Ovary (tissue), 9 donors: ENCODE results near the gene THADA. TPM values are rescaled to one million over a fixed set of nuclear protein-coding genes. Genes with fewer than 3 reads are reported as not detected.
"Not testable (repeated sequence)": the region's sequence is repeated elsewhere in the genome, so short reads cannot be mapped to it uniquely, and the experiment has no call there.

Experiments used
- DNase-seq, 5 donors: peaks; one replicate each; pipeline ENCODE4 v3.0.0-alpha.2; 2019 to 2020
- H3K27ac ChIP-seq, 2 donors: fragments of 200-600 bp; one replicate each; pipeline versions ENCODE4 v1.5.1 to v1.8.0; 2019 to 2022
- H3K27me3 ChIP-seq: fragments of 200-600 bp; one replicate; pipeline ENCODE4 v1.8.0; 2022
- H3K36me3 ChIP-seq: fragments of 200-600 bp; sonication (generic); one replicate; pipeline ENCODE4 v1.5.1; 2019
- H3K4me1 ChIP-seq: one replicate; pipeline ENCODE4 v1.8.1; 2013; ENCODE audit warnings: mild to moderate bottlenecking, moderate library complexity; ENCODE audit not compliant: insufficient read depth
- H3K4me3 ChIP-seq: fragments of 200-600 bp; sonication (generic); one replicate; pipeline ENCODE4 v1.5.1; 2017
- H3K9me3 ChIP-seq, 2 donors: fragments of 200-600 bp in 1 of 2; sonication (generic) in 1 of 2; one replicate each; pipeline versions ENCODE4 v1.5.1 to v1.8.1; 2013 to 2019; ENCODE audit warnings: mild to moderate bottlenecking in 1 of 2, moderate library complexity in 1 of 2
- CTCF ChIP-seq, 3 donors: fragments of 450-650 bp in 2 of 3; fragments of 200-600 bp in 1 of 3; IDR thresholded peaks; one replicate each; pipeline versions ENCODE4 v1.5.1 to v1.8.0; 2016 to 2022; ENCODE audit warnings: antibody characterized with exemption in 3 of 3, mild to moderate bottlenecking in 1 of 3
- EP300 ChIP-seq: sonication (generic); formaldehyde crosslinking; IDR thresholded peaks from one replicate; pipeline ENCODE4 v1.6.1; 2017; ENCODE audit warnings: antibody characterized with exemption
- POLR2A ChIP-seq: fragments of 450-650 bp; IDR thresholded peaks from one replicate; pipeline ENCODE4 v1.6.1; 2017; ENCODE audit warnings: antibody characterized with exemption, mild to moderate bottlenecking, moderate library complexity
- WGBS, 3 donors: extraction: QIAGEN DNeasy Blood & Tissue Kit in 1 of 3; methylation state at CpG; one replicate each; pipeline versions ENCODE4 v1.1.5 to v1.1.7; 2013 to 2017; 5-methylcytosine and 5-hydroxymethylcytosine counted together
- intact Hi-C, 4 donors: fragments of 100-400 bp; cut with DNase I; formaldehyde crosslinking; loops; one replicate each; pipeline versions ENCODE4 v1.11.0 to v1.15.1; 2022 to 2023
- polyA plus RNA-seq, 2 donors: library from polyadenylated mRNA; stranded (reverse); fragments of 200-250 nt in 1 of 2; fragments of 350-450 nt in 1 of 2; fragmentation: Illumina TruSeq in 1 of 2; extraction: RNeasy Lipid Tissue Mini Kit (QIAGEN cat#74804) in 1 of 2; gene quantifications; one replicate each; pipeline ENCODE4 v1.2.3, GENCODE V29; 2013 to 2014
- total RNA-seq, 7 donors: library from RNA; depleted of rRNA in 2 of 7; stranded (reverse); fragments of >200 nt in 2 of 7; fragmentation: NEBNext Ultra II Directional in 3 of 7; extraction: Animal tissue kit (Norgen Biotek cat#: 25700) in 3 of 7; gene quantifications; one replicate each; pipeline versions ENCODE4 v1.1.0 to v1.2.4, GENCODE V29; 2016 to 2023
- donor health status: DM: no; HTN: no; CAD: no; lungs with moderate emphysema.
- donor health status: DM: no; HTN: no; CAD: no.
- donor health status: Bipolar disorder and iron deficiency.
- donor health status: DM: yes; HTN: yes; CAD: no.
- donor health status: DM: no; HTN: no; CAD: no.
- donor health status: DM: yes; HTN: yes; CAD: no.

The THADA gene
- total and polyA plus RNA-seq, 9 donors: 14.0 to 46.8 (median 28.6) TPM

- Histone ChIP-seq H3K4me1 (no peaks in the 10 kb centered on the region), H3K9me3 (no peaks in the 10 kb centered on the region), H3K27me3 (no peaks in the 10 kb centered on the region), H3K4me3 (no peak overlapping the region), H3K36me3 (no peaks in the 10 kb centered on the region), H3K27ac (no peak overlapping the region)
- intact Hi-C loops: no loop called here
- TF ChIP-seq POLR2A (no peak), EP300 (no peak), CTCF (IDR thresholded peaks at IDR 0.05) (no peak)
- WGBS, 3 donors: 97 to 100% (median 100%) methylated on average over 1 of the region's 1 CpG
- no peak for DNase-seq
Observed at GRCh38 chr2:43452318-43452731, 143.5 kb downstream of the THADA start.

GRCh38 chr2:43450617-43451016, 145.2 kb downstream of the THADA start:
- Histone ChIP-seq H3K4me1 (no peaks in the 10 kb centered on the region), H3K27me3 (no peaks in the 10 kb centered on the region), H3K4me3 (no peak overlapping the region), H3K9me3 (no peaks in the 10 kb centered on the region), H3K27ac (no peak overlapping the region), H3K36me3 (no peaks in the 10 kb centered on the region)
- intact Hi-C loops: no loop called here
- TF ChIP-seq POLR2A (no peak), CTCF (IDR thresholded peaks at IDR 0.05) (no peak), EP300 (no peak)
- WGBS, 3 donors: 86 to 89% (median 88%) methylated on average over 1 of the region's 1 CpG
- no peak for DNase-seq

GRCh38 chr2:43448822-43449110, 147.1 kb downstream of the THADA start:
- no peaks in the 10 kb centered on the region for H3K9me3 ChIP-seq
- H3K4me1 ChIP-seq: peaks cover 1% of the 10 kb centered on the region
- intact Hi-C loops: no loop called here
- no peak overlapping the region for H3K4me3 ChIP-seq
- 95 to 98% (median 97%) methylated on average over 1 of the region's 1 CpG for WGBS, 3 donors
- no peak for TF ChIP-seq CTCF (IDR thresholded peaks at IDR 0.05)
- no peak for TF ChIP-seq EP300
- TF ChIP-seq POLR2A: no peak
- no peaks in the 10 kb centered on the region for H3K27me3 ChIP-seq
- H3K27ac ChIP-seq: no peak overlapping the region
- no peaks in the 10 kb centered on the region for H3K36me3 ChIP-seq
- DNase-seq: no peak

- Histone ChIP-seq H3K36me3 (no peaks in the 10 kb centered on the region), H3K27me3 (no peaks in the 10 kb centered on the region), H3K4me3 (no peak overlapping the region), H3K9me3 (no peaks in the 10 kb centered on the region), H3K4me1 (peaks cover 1% of the 10 kb centered on the region), H3K27ac (no peak overlapping the region)
- no peak for TF ChIP-seq EP300
- no peak for TF ChIP-seq CTCF (IDR thresholded peaks at IDR 0.05)
- no peak for TF ChIP-seq POLR2A
- no peak for DNase-seq
- intact Hi-C loops: no loop called here
- 96 to 98% (median 97%) methylated on average over 5 of the region's 5 CpGs for WGBS, 3 donors
Observed at GRCh38 chr2:43448011-43448821, 147.6 kb downstream of the THADA start.

GRCh38 chr2:43446755-43447154, 149.1 kb downstream of the THADA start:
- WGBS, 3 donors: 90 to 96% (median 93%) methylated on average over 4 of the region's 4 CpGs
- intact Hi-C loops, H3K36me3 ChIP-seq, H3K4me1 ChIP-seq, H3K9me3 ChIP-seq, H3K4me3 ChIP-seq, DNase-seq, H3K27me3 ChIP-seq, H3K27ac ChIP-seq: not testable (repeated sequence)
